GM21381 (cell line): ENCODE results near the gene PLXND1.
"Not testable (repeated sequence)": the region's sequence is repeated elsewhere in the genome, so short reads cannot be mapped to it uniquely, and the experiment has no call there.

Source experiments
- ATAC-seq: cut with Tn5 transposase; IDR thresholded peaks from one replicate; pipeline ENCODE4 v1.9.1; 2021; ENCODE audit warnings: mild to moderate bottlenecking, moderate library complexity; ENCODE audit not compliant: unreplicated experiment

Gene PLXND1

DNA sequence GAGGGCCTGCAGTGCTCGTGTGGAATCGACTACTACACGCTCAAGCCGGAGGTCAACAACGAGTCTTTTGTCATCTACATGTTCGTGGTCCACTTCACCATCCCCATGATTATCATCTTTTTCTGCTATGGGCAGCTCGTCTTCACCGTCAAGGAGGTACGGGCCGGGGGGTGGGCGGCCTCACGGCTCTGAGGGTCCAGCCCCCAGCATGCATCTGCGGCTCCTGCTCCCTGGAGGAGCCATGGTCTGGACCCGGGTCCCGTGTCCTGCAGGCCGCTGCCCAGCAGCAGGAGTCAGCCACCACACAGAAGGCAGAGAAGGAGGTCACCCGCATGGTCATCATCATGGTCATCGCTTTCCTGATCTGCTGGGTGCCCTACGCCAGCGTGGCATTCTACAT lies 74.2 kb downstream of the PLXND1 start:
- ATAC-seq, result no peak

DNA sequence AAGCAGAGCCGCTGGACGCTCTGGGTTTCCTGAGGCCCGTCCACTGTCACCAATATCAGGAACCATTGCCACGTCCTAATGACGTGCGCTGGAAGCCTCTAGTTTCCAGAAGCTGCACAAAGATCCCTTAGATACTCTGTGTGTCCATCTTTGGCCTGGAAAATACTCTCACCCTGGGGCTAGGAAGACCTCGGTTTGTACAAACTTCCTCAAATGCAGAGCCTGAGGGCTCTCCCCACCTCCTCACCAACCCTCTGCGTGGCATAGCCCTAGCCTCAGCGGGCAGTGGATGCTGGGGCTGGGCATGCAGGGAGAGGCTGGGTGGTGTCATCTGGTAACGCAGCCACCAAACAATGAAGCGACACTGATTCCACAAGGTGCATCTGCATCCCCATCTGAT lies 74.8 kb downstream of the PLXND1 start:
- ATAC-seq, result no peak

DNA sequence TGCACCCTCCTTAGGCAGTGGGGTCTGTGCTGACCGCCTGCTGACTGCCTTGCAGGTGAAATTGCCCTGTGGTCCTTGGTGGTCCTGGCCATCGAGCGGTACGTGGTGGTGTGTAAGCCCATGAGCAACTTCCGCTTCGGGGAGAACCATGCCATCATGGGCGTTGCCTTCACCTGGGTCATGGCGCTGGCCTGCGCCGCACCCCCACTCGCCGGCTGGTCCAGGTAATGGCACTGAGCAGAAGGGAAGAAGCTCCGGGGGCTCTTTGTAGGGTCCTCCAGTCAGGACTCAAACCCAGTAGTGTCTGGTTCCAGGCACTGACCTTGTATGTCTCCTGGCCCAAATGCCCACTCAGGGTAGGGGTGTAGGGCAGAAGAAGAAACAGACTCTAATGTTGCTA lies 75.7 kb downstream of the PLXND1 start:
- no peak for ATAC-seq

DNA sequence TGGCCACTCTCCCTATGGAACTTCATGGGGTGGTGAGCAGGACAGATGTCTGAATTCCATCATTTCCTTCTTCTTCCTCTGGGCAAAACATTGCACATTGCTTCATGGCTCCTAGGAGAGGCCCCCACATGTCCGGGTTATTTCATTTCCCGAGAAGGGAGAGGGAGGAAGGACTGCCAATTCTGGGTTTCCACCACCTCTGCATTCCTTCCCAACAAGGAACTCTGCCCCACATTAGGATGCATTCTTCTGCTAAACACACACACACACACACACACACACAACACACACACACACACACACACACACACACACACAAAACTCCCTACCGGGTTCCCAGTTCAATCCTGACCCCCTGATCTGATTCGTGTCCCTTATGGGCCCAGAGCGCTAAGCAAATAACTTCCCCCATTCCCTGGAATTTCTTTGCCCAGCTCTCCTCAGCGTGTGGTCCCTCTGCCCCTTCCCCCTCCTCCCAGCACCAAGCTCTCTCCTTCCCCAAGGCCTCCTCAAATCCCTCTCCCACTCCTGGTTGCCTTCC lies 76.2 kb downstream of the PLXND1 start:
- ATAC-seq, result no peak

DNA sequence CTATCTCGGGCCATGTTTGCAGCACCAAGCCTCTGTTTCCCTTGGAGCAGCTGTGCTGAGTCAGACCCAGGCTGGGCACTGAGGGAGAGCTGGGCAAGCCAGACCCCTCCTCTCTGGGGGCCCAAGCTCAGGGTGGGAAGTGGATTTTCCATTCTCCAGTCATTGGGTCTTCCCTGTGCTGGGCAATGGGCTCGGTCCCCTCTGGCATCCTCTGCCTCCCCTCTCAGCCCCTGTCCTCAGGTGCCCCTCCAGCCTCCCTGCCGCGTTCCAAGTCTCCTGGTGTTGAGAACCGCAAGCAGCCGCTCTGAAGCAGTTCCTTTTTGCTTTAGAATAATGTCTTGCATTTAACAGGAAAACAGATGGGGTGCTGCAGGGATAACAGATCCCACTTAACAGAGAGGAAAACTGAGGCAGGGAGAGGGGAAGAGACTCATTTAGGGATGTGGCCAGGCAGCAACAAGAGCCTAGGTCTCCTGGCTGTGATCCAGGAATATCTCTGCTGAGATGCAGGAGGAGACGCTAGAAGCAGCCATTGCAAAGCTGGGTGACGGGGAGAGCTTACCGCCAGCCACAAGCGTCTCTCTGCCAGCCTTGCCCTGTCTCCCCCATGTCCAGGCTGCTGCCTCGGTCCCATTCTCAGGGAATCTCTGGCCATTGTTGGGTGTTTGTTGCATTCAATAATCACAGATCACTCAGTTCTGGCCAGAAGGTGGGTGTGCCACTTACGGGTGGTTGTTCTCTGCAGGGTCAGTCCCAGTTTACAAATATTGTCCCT lies 76.9 kb downstream of the PLXND1 start:
- ATAC-seq, result no peak

DNA sequence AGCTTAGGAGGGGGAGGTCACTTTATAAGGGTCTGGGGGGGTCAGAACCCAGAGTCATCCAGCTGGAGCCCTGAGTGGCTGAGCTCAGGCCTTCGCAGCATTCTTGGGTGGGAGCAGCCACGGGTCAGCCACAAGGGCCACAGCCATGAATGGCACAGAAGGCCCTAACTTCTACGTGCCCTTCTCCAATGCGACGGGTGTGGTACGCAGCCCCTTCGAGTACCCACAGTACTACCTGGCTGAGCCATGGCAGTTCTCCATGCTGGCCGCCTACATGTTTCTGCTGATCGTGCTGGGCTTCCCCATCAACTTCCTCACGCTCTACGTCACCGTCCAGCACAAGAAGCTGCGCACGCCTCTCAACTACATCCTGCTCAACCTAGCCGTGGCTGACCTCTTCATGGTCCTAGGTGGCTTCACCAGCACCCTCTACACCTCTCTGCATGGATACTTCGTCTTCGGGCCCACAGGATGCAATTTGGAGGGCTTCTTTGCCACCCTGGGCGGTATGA lies 77.8 kb downstream of the PLXND1 start, which contains the start of gene RHO:
Gene RHO (plus strand): TSS at position 51 of the 512 bp plus-strand sequence. CDS start 95 bp downstream, at position 146.
- no peak for ATAC-seq

DNA sequence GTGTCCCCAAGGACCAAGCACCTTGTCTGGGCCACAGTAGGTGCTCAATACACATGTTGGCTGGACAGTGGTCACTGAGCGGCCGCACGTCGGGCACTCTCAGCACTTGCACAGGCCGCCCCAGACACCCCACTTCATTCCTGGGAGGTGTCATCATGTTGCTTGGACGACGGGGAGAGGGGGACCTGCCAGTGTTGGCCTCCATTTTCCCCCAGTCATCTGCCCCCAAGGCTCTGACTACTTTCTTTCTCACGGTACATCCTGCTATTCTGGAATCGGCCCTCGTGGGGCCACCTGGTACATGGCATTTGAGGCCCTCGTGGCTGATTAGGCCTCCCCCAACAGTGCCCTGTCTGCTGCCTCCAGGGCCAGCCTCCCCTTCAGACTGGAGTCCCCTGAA lies 79.2 kb downstream of the PLXND1 start:
- no peak for ATAC-seq

DNA sequence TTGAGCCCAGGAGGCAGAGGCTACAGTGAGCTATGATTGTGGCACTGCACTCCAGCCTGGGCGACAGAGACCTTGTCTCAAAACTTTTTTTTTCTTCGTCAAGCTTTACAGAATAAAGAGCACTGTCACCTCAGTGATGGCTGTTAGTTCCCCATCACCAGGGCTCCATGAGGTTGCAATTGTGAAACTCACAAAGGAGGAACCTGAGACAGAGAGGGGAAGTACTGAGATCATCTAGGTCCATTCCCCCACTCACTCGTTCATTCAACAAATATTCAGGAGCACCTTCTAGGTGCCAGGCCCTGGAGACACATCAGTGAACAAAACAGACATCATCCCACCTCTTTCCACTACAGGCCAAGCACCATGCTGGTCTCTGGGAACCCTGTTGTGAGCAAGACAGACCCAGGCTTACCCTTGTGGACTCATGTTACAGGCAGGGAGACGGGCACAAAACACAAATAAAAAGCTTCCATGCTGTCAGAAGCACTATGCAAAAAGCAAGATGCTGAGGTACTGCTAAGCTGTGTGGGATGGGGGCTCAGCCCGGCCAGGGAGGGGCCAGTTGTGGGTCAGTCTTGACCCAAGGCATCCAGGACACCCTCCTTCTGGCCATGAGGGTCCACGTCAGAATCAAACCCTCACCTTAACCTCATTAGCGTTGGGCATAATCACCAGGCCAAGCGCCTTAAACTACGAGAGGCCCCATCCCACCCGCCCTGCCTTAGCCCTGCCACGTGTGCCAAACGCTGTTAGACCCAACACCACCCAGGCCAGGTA lies 80.2 kb downstream of the PLXND1 start:
- peak; percentile 87 for ATAC-seq

DNA sequence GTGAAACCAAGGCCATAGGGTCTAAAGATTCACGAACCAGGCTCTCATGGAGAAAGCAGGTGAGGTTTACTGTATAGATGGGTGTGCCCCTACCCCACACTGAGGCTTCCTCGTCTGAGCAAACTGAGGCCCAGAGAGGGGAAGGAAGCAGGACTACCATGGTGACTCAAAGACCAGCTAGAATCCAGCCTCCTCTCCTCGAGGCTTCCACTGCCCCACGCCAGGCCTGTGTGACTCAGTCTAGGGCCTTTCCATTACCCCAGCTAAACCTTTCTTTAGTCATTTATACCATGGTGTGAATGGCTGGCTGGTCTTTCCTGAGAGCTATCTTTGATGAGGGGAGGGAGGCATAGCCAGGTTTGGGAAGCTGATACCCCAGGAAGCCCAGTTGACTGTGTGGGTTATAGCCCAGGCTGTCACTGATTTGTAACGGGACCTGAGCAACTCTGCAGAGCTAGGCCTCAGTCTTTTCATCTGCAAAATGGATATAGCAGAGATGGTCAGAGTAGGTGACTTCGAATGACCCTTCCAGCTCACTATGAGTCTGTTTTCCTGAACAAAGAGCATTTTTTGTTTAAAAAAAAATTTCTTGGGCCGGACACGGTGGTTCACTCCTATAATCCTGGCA lies 81.0 kb downstream of the PLXND1 start:
- no peak for ATAC-seq

DNA sequence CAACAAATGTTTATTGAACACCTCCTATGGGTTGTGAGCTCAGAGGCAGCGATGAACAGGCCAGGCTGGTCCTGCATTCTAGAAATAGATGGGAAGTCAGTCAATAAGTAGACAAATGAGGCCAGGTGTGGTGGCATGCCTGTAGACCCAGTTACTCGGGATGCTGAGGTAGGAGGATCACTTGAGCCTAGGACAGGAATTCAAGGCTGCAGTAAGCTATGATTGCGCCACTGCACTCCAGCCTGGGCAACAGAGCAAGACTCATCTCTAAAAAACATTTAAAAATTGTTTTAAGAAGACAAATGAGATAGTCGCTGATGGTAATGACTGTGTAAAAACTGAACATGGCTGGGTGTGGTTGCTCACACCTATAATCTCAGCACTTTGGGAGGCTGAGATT lies 82.4 kb downstream of the PLXND1 start:
- ATAC-seq, result no peak

DNA sequence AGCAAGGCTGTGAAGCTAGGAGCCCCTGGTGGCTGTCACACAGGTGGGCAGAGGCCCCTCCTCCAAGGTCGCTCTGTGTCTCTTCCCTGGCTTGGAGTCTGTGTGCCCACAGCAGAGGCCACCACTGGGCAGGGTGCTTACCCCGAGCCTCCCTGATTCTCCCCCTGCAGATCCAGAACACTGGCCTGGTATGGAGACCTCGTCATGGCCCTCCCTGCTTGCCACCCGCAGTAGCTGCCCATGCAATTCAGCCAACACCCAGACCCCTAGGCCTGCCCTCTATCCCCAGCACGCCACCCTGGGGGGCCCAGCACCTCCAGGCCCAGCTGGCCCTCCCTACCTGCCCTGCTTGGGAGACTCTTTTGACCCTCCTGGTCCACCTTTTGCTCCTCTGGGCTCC lies 83.5 kb downstream of the PLXND1 start:
- ATAC-seq, result no peak

DNA sequence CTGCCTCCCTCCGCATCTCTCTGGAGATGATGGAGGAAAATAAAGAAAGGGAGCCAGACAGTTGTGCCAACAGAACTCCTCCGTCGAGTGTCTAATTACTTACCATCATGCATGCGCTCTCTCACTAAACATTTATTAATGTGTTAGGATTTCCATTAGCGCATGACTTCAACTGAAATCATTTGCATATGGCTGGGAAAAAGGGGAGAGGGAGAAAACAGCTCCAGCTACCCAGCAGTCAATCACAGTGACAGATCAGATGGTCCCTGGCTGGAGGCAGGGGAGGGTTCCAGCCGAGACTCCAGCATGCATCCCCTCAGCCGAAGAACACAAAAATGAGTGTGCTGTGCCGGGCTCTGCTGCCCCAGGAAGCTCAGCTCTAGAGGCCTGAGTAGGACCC lies 84.9 kb downstream of the PLXND1 start:
- no peak for ATAC-seq

DNA sequence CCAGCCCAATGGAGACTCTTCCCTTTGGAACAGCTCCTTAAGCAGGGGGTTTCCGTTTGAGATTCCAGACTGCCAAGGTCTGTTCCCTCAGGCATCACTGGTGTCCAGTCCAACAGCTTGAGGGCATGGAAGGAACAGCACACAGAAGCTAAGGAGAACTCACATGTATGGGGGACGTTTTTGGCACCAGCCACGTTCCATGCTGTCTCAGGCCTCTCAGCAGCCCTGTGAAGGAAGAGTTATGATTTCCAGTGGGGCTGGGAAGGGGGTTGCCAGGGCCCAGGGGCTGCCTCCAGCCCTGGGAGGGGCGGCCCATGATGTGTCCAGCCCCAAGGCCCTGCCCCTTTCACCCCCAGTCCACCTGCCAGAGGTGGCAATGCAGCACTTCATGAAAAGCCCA lies 85.5 kb downstream of the PLXND1 start:
- no peak for ATAC-seq

DNA sequence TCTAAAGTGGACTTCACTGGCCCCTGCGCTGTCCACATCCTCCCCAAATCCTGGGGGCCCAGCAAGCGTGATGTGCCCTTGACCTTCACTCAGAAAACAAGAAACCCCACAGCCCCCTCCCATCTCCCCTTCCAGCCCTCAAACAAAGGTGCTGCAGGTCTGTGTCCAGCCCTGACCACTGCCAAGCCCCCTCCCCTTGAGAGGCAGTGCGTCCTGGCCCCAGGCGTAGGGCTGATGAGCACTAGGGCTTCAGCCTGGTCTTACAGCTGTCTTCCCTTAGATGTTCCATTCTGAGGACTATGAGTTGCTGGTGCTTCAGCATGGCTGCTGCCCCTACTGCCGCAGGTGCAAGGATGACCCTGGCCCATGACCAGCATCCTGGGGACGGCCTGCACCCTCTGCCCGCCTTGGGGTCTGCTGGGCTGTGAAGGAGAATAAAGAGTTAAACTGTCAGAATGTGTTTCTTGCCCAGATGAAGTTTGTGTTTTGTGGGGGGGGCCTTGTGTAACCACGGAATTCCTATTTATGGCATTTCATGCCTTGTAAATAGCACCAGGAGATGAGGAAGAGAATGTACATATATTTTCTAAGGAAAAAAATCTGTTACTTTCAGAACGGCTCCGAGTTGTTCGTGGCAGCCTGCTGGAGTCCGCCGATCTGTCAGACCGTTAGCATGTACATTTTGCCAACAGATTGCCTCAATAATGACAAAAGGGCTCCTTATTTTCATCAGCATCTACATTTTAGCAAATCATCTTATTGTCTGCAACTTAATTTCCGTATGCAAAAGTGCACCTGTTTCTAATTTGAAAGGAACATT lies 86.4 kb downstream of the PLXND1 start:
- ATAC-seq, result no peak

DNA sequence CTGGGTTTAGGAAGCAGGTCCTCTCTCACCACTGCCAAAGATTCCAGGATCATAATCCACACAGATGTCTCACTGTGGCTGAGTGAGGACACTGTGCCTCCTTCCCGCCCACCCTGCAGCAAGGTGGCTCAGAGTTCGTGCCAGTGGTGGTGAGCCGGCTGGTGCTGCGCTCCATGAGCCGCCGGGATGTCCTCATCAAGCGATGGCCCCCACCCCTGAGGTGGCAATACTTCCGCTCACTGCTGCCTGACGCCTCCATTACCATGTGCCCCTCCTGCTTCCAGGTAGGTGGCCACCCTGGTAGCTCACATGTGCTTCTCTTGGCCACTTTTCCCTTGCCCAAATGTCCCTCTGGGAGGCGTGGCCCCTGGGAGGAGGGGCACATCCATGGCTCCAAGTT lies 87.0 kb downstream of the PLXND1 start:
- ATAC-seq, result no peak

DNA sequence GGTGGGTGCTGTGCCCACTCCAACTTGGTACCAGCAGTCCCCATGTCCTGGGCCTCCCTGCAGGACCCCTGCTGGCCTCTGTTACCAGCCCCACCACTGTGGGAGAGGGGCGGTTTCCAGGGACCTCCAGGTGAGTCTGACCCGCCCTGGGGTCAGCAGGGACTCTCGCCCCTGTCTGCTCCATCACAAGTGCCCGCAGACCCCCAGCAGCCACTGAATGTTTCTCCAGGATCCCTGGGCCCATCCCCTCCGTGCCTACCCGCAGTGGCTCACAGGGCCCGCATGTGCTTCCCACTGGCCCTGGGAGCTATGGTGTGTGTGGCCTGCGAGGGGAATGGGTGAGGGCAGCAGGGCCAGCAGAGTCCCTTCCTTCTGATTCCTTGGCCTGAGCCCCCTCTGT lies 87.9 kb downstream of the PLXND1 start:
- ATAC-seq, result no peak

DNA sequence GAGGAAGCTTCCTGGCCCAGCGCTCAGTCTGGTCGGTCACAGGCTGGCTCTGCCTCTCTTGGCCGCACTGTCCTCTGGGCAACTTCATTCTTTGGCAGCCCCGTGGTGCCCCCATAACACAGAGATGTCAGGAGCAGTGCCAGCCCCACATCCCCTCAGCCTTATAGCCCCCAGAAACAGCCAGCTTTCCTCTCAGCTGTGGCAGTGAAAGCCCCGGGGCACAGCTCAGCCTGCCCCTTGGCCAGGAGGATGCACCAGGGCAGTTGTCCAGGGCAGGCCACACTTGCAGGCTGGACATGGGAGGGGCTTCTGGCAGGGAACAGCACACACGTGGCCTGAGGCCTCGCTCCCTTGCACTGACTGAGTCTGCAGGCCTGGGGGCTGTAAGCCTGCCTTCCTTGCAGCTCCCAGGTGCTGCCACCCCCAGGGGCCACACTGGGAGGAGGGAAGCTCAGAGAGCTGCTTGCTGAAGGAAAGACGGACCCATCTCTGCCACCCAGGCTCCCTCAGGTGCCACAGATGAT lies 88.4 kb downstream of the PLXND1 start:
- ATAC-seq, result no peak

DNA sequence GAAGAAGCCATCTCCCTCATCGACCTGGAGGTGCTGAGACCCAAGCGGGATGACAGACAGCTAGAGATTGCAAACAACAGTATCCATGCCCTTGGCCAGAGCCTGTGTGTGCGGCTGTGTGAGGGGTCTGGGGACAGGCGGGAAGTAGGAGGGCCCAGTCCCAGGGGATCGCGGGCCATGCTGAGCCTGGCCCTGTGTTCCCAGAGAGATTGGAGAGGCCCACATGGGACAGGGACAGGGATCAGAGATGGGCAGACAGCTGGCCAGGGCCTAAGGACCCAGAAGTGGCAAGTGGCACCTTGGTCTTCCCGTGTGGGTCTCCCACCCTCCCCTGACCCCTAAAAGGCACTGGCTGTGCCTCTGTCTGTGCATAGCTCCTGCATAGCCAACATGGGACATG lies 89.0 kb downstream of the PLXND1 start:
- no peak for ATAC-seq

DNA sequence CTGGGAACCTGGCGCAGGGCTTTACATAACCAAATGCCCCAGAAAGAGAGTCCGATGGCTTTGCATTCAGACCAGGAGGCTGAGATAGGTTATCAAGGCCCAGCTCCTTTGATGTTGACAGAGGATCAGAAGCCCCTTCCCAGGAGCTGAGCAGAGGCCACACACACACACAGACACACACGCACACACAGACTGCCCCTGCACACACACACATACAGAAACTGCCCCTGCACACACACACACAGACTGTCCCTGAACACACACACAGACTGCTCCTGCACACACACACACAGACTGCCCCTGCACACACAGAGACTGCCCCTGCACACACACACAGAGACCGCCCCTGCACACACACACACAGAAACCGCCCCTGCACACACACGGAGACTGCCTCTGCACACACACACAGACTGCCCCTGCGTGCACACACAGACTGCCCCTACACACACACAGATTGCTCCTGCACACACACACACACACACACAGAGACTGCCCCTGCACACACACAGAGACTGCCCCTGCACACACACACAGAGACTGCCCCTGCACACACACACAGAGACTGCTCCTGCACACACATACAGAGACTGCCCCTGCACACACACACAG lies 90.5 kb downstream of the PLXND1 start:
- not testable (repeated sequence) for ATAC-seq
